DOHH2 (cell line): ENCODE measurements around the gene GALNT9.

Source experiments
- CTCF ChIP-seq: fragments of 200-600 bp; sonication (generic); IDR thresholded peaks from one replicate; pipeline ENCODE4 v1.5.1; 2014; ENCODE audit warnings: antibody characterized with exemption, mild to moderate bottlenecking, low read depth, low read length; ENCODE audit not compliant: poor library complexity, severe bottlenecking
- EZH2phosphoT487 ChIP-seq: fragments of 200-600 bp; sonication (generic); IDR thresholded peaks from 2 replicates; pipeline ENCODE4 v1.6.1; 2017; ENCODE audit warnings: borderline replicate concordance, mild to moderate bottlenecking, antibody characterized with exemption, low read length, moderate library complexity, mixed read lengths

GRCh38 chr12:132190834-132191500 lies 138.4 kb downstream of the GALNT9 start:
- no peak for TF ChIP-seq EZH2phosphoT487
- TF ChIP-seq CTCF, result no peak
